ENCODE measurements around the gene UNC5B. TPM values are rescaled to one million over a fixed set of nuclear protein-coding genes. Genes with fewer than 3 reads are reported as not detected.

UNC5B gene
- total RNA-seq, 4 donors from 2014 or later, result 5.3 to 26.6 (median 17.7) TPM

- intact Hi-C loops (cut with DNase I; ENCODE audit: low total_unique reads), result no loop called here
- H3K4me3 ChIP-seq, result no peak overlapping the region
- no peak for DNase-seq
Observed at GRCh38 chr10:71202314-71202713, 10.1 kb upstream of the UNC5B start.

GRCh38 chr10:71203124-71203523 is 9.2 kb upstream of the UNC5B start:
- intact Hi-C loops (cut with DNase I; ENCODE audit: low total_unique reads), result no loop called here
- no peak for DNase-seq
- Histone ChIP-seq H3K27me3 (no peaks in the 10 kb centered on the region), H3K36me3 (no peaks in the 10 kb centered on the region), H3K4me1 (no peaks in the 10 kb centered on the region), H3K4me3 (no peak overlapping the region), H3K27ac (no peak overlapping the region), H3K9me3 (peaks cover 0 to 1% of the 10 kb centered on the region in 2 donors)
- TF ChIP-seq, protein P1, sequence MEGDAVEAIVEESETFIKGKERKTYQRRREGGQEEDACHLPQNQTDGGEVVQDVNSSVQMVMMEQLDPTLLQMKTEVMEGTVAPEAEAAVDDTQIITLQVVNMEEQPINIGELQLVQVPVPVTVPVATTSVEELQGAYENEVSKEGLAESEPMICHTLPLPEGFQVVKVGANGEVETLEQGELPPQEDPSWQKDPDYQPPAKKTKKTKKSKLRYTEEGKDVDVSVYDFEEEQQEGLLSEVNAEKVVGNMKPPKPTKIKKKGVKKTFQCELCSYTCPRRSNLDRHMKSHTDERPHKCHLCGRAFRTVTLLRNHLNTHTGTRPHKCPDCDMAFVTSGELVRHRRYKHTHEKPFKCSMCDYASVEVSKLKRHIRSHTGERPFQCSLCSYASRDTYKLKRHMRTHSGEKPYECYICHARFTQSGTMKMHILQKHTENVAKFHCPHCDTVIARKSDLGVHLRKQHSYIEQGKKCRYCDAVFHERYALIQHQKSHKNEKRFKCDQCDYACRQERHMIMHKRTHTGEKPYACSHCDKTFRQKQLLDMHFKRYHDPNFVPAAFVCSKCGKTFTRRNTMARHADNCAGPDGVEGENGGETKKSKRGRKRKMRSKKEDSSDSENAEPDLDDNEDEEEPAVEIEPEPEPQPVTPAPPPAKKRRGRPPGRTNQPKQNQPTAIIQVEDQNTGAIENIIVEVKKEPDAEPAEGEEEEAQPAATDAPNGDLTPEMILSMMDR (IDR thresholded peaks at IDR 0.05), result no peak
- no peak for TF ChIP-seq POLR2A (IDR thresholded peaks at IDR 0.05)

More at GRCh38 chr10:71202314-71202713, 10.1 kb upstream of the UNC5B start:
- Histone ChIP-seq H3K36me3 (no peaks in the 10 kb centered on the region), H3K4me1 (no peaks in the 10 kb centered on the region), H3K27me3 (no peaks in the 10 kb centered on the region), H3K9me3 (peaks cover 0 to 7% of the 10 kb centered on the region in 2 donors), H3K27ac (no peak overlapping the region)
- no peak for TF ChIP-seq POLR2A (IDR thresholded peaks at IDR 0.05)
- TF ChIP-seq, protein P1 (IDR thresholded peaks at IDR 0.05), result no peak

DNA sequence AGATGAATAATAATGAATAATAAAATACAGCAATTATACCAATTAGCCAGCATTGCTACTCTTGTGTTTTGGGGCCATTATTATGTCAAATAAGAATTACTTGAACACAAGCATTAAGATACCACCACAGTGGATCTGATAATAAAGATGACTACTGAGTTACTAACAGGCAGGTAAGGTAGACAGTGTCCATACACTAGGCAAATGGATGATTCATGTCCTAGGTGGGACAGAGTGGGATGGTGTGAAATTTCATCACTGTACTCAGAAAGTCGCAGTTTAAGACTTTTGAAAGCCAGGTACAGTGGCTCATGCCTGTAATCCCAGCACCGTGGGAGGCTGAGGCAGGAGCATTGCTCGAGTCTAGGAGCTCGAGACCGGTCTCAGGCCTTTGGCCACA is 8.7 kb upstream of the UNC5B start:
- no peak overlapping the region for H3K4me3 ChIP-seq
- no peaks in the 10 kb centered on the region for H3K9me3 ChIP-seq
- TF ChIP-seq, protein P1 (IDR thresholded peaks at IDR 0.05), result no peak
- TF ChIP-seq POLR2A (IDR thresholded peaks at IDR 0.05), result no peak
- no peaks in the 10 kb centered on the region for H3K36me3 ChIP-seq
- intact Hi-C loops (cut with DNase I; ENCODE audit: low total_unique reads), result no loop called here
- H3K4me1 ChIP-seq, result no peaks in the 10 kb centered on the region
- no peaks in the 10 kb centered on the region for H3K27me3 ChIP-seq
- no peak overlapping the region for H3K27ac ChIP-seq
- DNase-seq, result no peak

DNA sequence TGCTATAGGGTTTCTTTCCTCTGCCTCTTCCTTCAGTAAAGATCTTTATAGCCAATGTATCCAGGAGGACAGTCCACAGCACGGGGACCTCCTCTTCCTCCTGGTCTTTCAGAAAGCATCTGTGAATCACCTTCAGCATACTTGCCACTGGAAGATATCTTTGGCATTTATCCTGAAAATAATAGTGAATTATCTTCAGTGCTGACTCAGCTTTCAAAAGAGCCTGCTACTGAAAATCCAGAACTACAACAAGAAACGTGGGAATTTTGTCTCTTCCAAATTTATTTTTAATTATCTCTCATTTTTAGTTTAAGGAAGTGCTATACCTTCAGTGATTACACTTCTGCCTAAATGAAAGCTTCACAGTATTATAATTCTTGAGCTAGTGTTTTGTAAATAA is 7.6 kb upstream of the UNC5B start:
- Histone ChIP-seq H3K4me3 (no peak overlapping the region), H3K27ac (no peak overlapping the region), H3K4me1 (no peaks in the 10 kb centered on the region), H3K36me3 (no peaks in the 10 kb centered on the region), H3K27me3 (no peaks in the 10 kb centered on the region), H3K9me3 (no peaks in the 10 kb centered on the region)
- intact Hi-C loops (cut with DNase I; ENCODE audit: low total_unique reads), result no loop called here
- DNase-seq, result no peak
- TF ChIP-seq POLR2A (IDR thresholded peaks at IDR 0.05), result no peak
- TF ChIP-seq, protein P1 (IDR thresholded peaks at IDR 0.05), result no peak

GRCh38 chr10:71205468-71205867 is 6.9 kb upstream of the UNC5B start:
- TF ChIP-seq, protein P1 (IDR thresholded peaks at IDR 0.05), result no peak
- TF ChIP-seq POLR2A (IDR thresholded peaks at IDR 0.05), result no peak
- DNase-seq, result no peak
- intact Hi-C loops (cut with DNase I; ENCODE audit: low total_unique reads), result no loop called here
- Histone ChIP-seq H3K27ac (no peak overlapping the region), H3K9me3 (no peaks in the 10 kb centered on the region), H3K36me3 (no peaks in the 10 kb centered on the region), H3K27me3 (no peaks in the 10 kb centered on the region), H3K4me1 (no peaks in the 10 kb centered on the region), H3K4me3 (no peak overlapping the region)
